Fibroblast of pulmonary artery (primary cell): ENCODE measurements around the gene LRGUK.

ENCODE experiments used
- DNase-seq: peaks from one replicate; pipeline ENCODE4 v3.0.0-alpha.2; 2010; ENCODE audit warnings: low read depth
- H3K4me3 ChIP-seq: replicated peaks from 2 replicates; pipeline ENCODE4 v1.5.1; 2011; ENCODE audit warnings: low read depth, mild to moderate bottlenecking, control low read depth, low read length, moderate library complexity
- CTCF ChIP-seq: IDR thresholded peaks from 2 replicates; pipeline ENCODE4 v1.5.1; 2011; ENCODE audit warnings: mild to moderate bottlenecking, control low read depth, low read length, inconsistent platforms; ENCODE audit errors: missing control alignments

LRGUK gene

DNA sequence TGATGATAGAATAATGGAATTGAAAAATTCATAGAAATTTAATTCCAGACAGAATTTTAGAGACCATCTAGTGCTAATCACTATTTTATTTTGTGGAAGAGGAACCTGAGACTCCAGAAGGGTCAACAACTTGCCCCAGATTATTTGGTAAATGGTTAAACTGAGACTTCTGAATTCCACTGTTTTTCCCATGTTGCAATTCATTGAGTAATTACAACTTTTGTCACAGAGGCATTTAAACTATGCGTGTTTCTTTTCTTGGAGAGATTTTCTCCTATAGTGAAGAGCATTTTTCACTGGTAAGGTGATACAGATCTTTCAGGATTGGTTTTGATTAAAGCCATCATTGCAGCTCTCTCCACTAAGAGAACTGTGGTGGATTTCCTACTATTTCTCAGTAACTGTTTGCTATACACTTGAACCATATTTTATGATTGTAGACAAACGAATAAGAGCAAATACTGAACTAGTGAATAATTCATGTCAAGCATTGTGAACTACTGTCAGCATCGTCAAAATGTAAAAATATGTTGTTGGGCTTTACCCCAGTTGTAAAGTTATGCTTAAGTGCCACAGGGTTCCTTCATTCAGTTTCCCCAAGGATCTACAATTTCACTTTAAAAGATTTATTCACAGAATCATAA, 26.5 kb downstream of the LRGUK start:
- no peak overlapping the region for H3K4me3 ChIP-seq
- DNase-seq, result peak; percentile 3
- TF ChIP-seq CTCF, result no peak

DNA sequence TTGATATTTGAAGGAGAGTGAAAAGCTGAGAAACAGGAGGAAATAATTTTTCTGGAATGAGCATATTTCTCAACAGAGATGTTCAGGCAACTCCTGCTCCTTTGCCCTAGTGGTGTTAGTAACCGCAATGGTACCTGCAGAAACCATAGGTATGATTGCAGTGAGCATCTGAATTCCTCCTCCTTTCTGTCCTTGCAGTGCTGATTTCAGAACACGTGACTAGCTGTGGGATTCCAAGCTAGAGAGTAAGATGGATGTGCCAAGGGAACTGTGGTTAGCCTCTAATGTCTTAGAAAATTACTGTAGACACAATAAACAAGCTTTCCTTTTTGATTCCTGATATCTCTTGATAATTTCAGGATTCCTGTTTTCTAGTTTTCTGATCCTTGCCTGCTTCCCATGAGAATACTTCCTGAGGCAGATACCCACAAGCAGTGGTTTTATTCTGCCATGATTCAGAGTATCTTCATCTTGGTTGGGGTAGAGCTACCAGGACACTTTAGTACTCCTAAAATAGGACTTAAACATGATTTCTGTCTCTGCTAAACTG, 27.5 kb downstream of the LRGUK start:
- DNase-seq, result no peak
- H3K4me3 ChIP-seq, result no peak overlapping the region
- TF ChIP-seq CTCF, result no peak

DNA sequence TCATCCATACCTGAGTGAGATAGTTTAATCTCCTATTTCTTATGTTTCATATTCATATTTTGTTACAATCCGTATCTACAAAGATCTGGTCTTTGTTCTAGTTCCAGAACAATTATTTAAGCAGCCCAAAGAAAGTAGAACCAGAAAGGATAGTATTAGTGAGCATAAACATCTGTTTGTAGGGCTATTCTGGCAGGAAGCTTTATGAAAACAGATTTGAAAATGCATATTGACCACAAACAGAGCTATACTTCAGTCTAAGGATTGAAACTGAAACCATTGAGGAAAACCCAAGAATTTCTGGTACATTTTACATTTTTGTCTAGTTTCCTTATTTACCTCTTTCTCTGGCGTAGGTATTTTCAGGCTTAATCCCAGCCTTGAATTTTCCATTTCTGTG, 28.1 kb downstream of the LRGUK start:
- no peak for TF ChIP-seq CTCF
- no peak for DNase-seq
- no peak overlapping the region for H3K4me3 ChIP-seq

- no peak for DNase-seq
- no peak overlapping the region for H3K4me3 ChIP-seq
- no peak for TF ChIP-seq CTCF
Measured at GRCh38 chr7:134155871-134156270, 28.7 kb downstream of the LRGUK start.

DNA sequence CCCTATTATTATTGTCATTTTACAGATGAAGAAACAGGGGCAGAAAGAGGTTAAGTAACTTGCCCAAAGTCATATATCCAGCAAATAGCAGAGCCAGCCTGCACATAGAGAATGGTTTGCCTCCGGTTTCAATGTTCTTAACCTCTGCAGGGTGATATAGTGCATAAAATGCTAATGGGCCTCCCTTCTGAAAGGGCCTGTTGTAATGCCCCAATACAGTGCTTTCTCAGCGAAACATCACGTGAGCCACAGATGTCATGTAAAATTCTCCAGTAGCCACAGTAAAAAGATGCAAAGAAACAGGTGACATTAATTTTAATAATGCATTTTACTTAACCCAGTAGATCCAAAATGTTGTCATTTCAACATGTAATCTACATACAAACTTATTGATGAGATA, 38.1 kb downstream of the LRGUK start:
- DNase-seq, result no peak
- no peak for TF ChIP-seq CTCF
- no peak overlapping the region for H3K4me3 ChIP-seq

GRCh38 chr7:134167250-134167649, 40.1 kb downstream of the LRGUK start:
- no peak overlapping the region for H3K4me3 ChIP-seq
- TF ChIP-seq CTCF, result no peak
- no peak for DNase-seq

DNA sequence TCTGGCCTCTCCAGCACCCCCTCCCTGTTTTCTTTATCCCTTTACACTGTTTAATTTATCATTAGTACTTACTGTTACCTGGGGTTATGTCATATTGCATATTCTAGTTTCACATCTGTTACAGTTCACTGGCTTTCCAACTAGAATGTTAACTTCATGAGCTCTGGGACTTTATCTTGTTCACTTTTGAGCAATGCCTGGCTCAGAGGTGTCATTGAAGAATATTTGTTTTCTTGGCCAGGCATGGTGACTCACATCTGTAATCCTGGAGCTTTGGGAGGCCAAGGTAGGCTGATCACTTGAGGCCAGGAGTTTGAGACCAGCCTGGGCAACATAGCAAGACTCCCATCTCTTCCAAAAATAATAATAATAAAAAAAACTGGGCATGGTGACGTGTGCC, 40.7 kb downstream of the LRGUK start:
- no peak for TF ChIP-seq CTCF
- no peak overlapping the region for H3K4me3 ChIP-seq
- no peak for DNase-seq
